Osteoblast (primary cell): ENCODE data around the gene EIPR1. TPM values are rescaled to one million over a fixed set of nuclear protein-coding genes. Genes with fewer than 3 reads are reported as not detected.

Source experiments
- DNase-seq: peaks from one replicate; pipeline ENCODE4 v3.0.0; 2011; ENCODE audit warnings: low spot score, mixed read lengths; ENCODE audit not compliant: insufficient read length; ENCODE audit errors: missing footprints
- H2AFZ ChIP-seq: 2 replicates; pipeline ENCODE4 v1.6.0; 2011; ENCODE audit warnings: mild to moderate bottlenecking, low read length
- H3K27ac ChIP-seq: 2 replicates; pipeline ENCODE4 v1.5.1; 2011; ENCODE audit warnings: mild to moderate bottlenecking, low read depth, low read length, moderate library complexity
- H3K27me3 ChIP-seq: 2 replicates; pipeline ENCODE4 v1.6.0; 2012; ENCODE audit warnings: mild to moderate bottlenecking, control low read depth, inconsistent platforms, low read length, moderate library complexity; ENCODE audit not compliant: insufficient read depth
- H3K36me3 ChIP-seq: 2 replicates; pipeline ENCODE4 v1.5.1; 2011; ENCODE audit warnings: mild to moderate bottlenecking, low read length, control low read depth, moderate library complexity; ENCODE audit not compliant: insufficient read depth
- H3K4me1 ChIP-seq: 2 replicates; pipeline ENCODE4 v1.5.1; 2011; ENCODE audit warnings: mild to moderate bottlenecking, low read length, control low read depth, moderate library complexity; ENCODE audit not compliant: insufficient read depth
- H3K4me2 ChIP-seq: 2 replicates; pipeline ENCODE4 v1.6.0; 2011; ENCODE audit warnings: mild to moderate bottlenecking, low read length; ENCODE audit not compliant: insufficient read depth
- H3K4me3 ChIP-seq: fragments of 200-600 bp; sonication (generic); 3 replicates; pipeline ENCODE4 v1.5.1; 2012; ENCODE audit warnings: mild to moderate bottlenecking, low read length, inconsistent platforms; ENCODE audit not compliant: insufficient read depth
- H3K79me2 ChIP-seq: 2 replicates; pipeline ENCODE4 v1.6.0; 2012; ENCODE audit warnings: mild to moderate bottlenecking, low read length, control low read depth, inconsistent platforms; ENCODE audit not compliant: insufficient read depth
- H3K9me3 ChIP-seq: 2 replicates; pipeline ENCODE4 v1.5.1; 2011; ENCODE audit warnings: low read depth, low read length, control low read depth
- H4K20me1 ChIP-seq: 2 replicates; pipeline ENCODE4 v1.6.0; 2012; ENCODE audit warnings: mild to moderate bottlenecking, low read length, control low read depth; ENCODE audit not compliant: insufficient read depth
- CTCF ChIP-seq: IDR thresholded peaks from 2 replicates; pipeline ENCODE4 v1.5.1; 2011; ENCODE audit warnings: mild to moderate bottlenecking, low read depth, low read length, moderate library complexity; ENCODE audit errors: extremely low read depth
- total RNA-seq: library from RNA; depleted of rRNA; stranded (reverse); fragments of >200 nt; gene quantifications from 2 replicates; pipeline ENCODE4 v1.2.3, GENCODE V29; 2012

The EIPR1 gene
- total RNA-seq, 1 donor = 17.7 TPM

DNA sequence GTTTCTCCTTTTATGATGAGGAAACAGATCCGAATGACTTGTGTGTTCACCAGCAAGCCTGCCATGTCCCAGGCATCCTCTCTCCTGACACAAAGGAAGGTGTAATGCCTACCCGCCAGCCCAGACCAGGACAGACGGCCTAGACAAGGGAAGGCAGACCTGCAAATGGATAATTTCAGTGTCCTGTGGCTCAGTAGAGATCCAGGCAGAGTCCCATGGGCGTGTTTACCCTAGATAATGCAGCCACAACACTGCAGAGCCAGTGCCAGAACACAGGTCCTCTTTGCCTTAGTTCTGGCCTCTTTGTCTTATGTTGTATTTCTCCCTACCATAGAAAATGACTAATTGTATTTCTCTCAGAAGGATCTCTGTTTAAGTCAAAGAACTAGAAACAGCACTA is 14.6 kb upstream of the EIPR1 start:
- Histone ChIP-seq H4K20me1 (peaks cover 19% of the 10 kb centered on the region), H3K27ac (no peak overlapping the region), H3K27me3 (no peaks in the 10 kb centered on the region), H3K79me2 (peaks cover 74% of the 10 kb centered on the region), H3K9me3 (no peaks in the 10 kb centered on the region), H3K4me1 (no peaks in the 10 kb centered on the region), H3K36me3 (peaks cover 60% of the 10 kb centered on the region), H3K4me3 (no peak overlapping the region), H3K4me2 (no peak overlapping the region), H2AFZ (no peak overlapping the region)
- no peak for DNase-seq
- TF ChIP-seq CTCF = no peak

DNA sequence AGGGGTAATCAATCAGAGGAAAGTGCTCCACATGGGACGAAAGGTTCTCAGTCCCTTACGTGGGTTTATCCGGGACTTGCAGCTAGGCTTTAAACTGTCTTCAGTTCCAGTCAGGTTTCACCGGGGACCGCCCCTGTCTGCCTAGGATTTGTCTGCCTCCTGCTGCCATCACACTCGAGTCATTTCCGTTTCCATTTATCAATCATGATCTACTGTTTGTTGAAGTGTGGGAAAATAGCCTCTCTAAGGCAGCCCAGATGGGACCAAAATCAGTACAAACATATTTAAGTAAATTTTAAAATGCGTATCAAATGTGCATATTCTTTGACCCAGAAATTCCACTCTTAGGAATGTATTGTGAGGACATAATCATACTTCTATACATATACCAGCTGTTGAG is 12.4 kb upstream of the EIPR1 start:
- TF ChIP-seq CTCF = no peak
- no peak overlapping the region for H3K4me2 ChIP-seq
- no peak overlapping the region for H3K4me3 ChIP-seq
- H3K79me2 ChIP-seq = peaks cover 77% of the 10 kb centered on the region
- no peak overlapping the region for H3K27ac ChIP-seq
- no peak overlapping the region for H2AFZ ChIP-seq
- H3K36me3 ChIP-seq = peaks cover 60% of the 10 kb centered on the region
- no peaks in the 10 kb centered on the region for H3K27me3 ChIP-seq
- DNase-seq = no peak
- peaks cover 24% of the 10 kb centered on the region for H4K20me1 ChIP-seq
- H3K4me1 ChIP-seq = no peaks in the 10 kb centered on the region
- H3K9me3 ChIP-seq = no peaks in the 10 kb centered on the region

- Histone ChIP-seq H3K4me1 (no peaks in the 10 kb centered on the region), H4K20me1 (peaks cover 24% of the 10 kb centered on the region), H2AFZ (no peak overlapping the region), H3K27me3 (no peaks in the 10 kb centered on the region), H3K4me3 (no peak overlapping the region), H3K79me2 (peaks cover 79% of the 10 kb centered on the region), H3K36me3 (peaks cover 60% of the 10 kb centered on the region), H3K9me3 (no peaks in the 10 kb centered on the region), H3K4me2 (no peak overlapping the region), H3K27ac (no peak overlapping the region)
- DNase-seq = no peak
- TF ChIP-seq CTCF = no peak
Measured at GRCh38 chr2:3389193-3389592, 11.6 kb upstream of the EIPR1 start.

DNA sequence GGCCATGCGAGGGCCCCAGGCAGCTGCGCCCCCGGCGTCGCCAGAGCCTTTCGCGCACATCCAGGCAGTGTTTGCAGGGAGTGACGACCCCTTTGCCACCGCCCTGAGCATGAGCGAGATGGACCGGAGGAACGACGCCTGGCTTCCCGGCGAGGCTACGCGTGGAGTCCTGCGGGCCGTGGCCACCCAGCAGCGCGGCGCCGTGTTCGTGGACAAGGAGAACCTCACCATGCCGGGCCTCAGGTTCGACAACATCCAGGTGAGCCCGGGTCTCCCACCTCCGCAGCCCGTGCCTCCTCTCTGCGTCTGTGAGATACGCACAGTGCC is 10.8 kb upstream of the EIPR1 start:
- peaks cover 54% of the 10 kb centered on the region for H3K36me3 ChIP-seq
- H3K9me3 ChIP-seq = no peaks in the 10 kb centered on the region
- no peaks in the 10 kb centered on the region for H3K4me1 ChIP-seq
- H4K20me1 ChIP-seq = peaks cover 24% of the 10 kb centered on the region
- H3K27ac ChIP-seq = no peak overlapping the region
- no peaks in the 10 kb centered on the region for H3K27me3 ChIP-seq
- TF ChIP-seq CTCF = no peak
- DNase-seq = no peak
- H3K4me2 ChIP-seq = no peak overlapping the region
- H3K4me3 ChIP-seq = no peak overlapping the region
- peaks cover 83% of the 10 kb centered on the region for H3K79me2 ChIP-seq
- no peak overlapping the region for H2AFZ ChIP-seq
